PC-3 (cell line): ENCODE results near the gene LENG9. TPM values are rescaled to one million over a fixed set of nuclear protein-coding genes. Genes with fewer than 3 reads are reported as not detected.

Experiments used
- ATAC-seq: fragments of 200-7000 bp; cut with Tn5 transposase; 2 replicates; pipeline ENCODE4 v1.9.1; 2020; ENCODE audit warnings: mild to moderate bottlenecking, moderate library complexity
- BruUV-seq: library from RNA; stranded (reverse); fragments of 400-500 nt; replicated peaks from 2 replicates; lab custom pipeline; 2021; lab: Mats Ljungman, UMichigan
- CTCF ChIA-PET: fragments of 300-600 bp; sonication (Branson Sonifier 250); formaldehyde crosslinking; loops from one replicate; lab custom pipeline; 2022; ENCODE audit warnings: antibody characterized with exemption; lab: Charles Lee
- POLR2A ChIA-PET: fragments of 300-600 bp; sonication (Branson Sonifier 250); formaldehyde crosslinking; loops from one replicate; lab custom pipeline; 2022; ENCODE audit warnings: antibody characterized with exemption; ENCODE audit not compliant: unreplicated experiment; lab: Charles Lee
- DNase-seq: peaks from one replicate; pipeline ENCODE4 v3.0.0-alpha.2; 2015
- H2AFZ ChIP-seq: fragments of 300-600 bp; sonication (generic); 2 replicates; pipeline ENCODE4 v1.6.0; 2016; ENCODE audit warnings: antibody characterized with exemption, low read length
- H3F3A ChIP-seq: fragments of 300-600 bp; sonication (generic); one replicate; pipeline ENCODE4 v1.6.0; 2017; ENCODE audit warnings: antibody characterized with exemption, low read length, control low read depth, mild to moderate bottlenecking; ENCODE audit not compliant: unreplicated experiment
- H3K27ac ChIP-seq: fragments of 300-600 bp; sonication (generic); 2 replicates; pipeline ENCODE4 v1.5.1; 2016; ENCODE audit warnings: mild to moderate bottlenecking, low read length
- H3K27me3 ChIP-seq: fragments of 300-600 bp; sonication (generic); 2 replicates; pipeline ENCODE4 v1.6.1; 2016; ENCODE audit warnings: low read length, mixed read lengths
- H3K36me3 ChIP-seq: fragments of 300-600 bp; sonication (generic); 2 replicates; pipeline ENCODE4 v1.6.1; 2016; ENCODE audit warnings: low read depth, mixed run types, low read length, mixed read lengths
- H3K4me1 ChIP-seq: fragments of 300-600 bp; sonication (generic); 2 replicates; pipeline ENCODE4 v1.5.1; 2016; ENCODE audit warnings: low read length; ENCODE audit not compliant: insufficient read depth
- H3K4me2 ChIP-seq: fragments of 300-600 bp; sonication (generic); 2 replicates; pipeline ENCODE4 v1.6.0; 2016; ENCODE audit warnings: low read length
- H3K4me3 ChIP-seq: fragments of 300-600 bp; sonication (generic); 2 replicates; pipeline ENCODE4 v1.5.1; 2016; ENCODE audit warnings: mild to moderate bottlenecking, low read length, mixed read lengths
- H3K79me2 ChIP-seq: fragments of 300-600 bp; sonication (generic); 2 replicates; pipeline ENCODE4 v1.6.1; 2017; ENCODE audit warnings: low read length, mixed read lengths
- H3K9ac ChIP-seq: fragments of 300-600 bp; sonication (generic); 2 replicates; pipeline ENCODE4 v1.6.0; 2016; ENCODE audit warnings: mild to moderate bottlenecking, low read length
- H3K9me2 ChIP-seq: fragments of 300-600 bp; sonication (generic); replicated peaks from 2 replicates; pipeline ENCODE4 v1.6.1; 2016; ENCODE audit warnings: mixed run types, low read length, mixed read lengths
- H3K9me3 ChIP-seq: fragments of 300-600 bp; sonication (generic); 2 replicates; pipeline ENCODE4 v1.6.1; 2016; ENCODE audit warnings: low read length, mixed read lengths
- H4K20me1 ChIP-seq: fragments of 300-600 bp; sonication (generic); 2 replicates; pipeline ENCODE4 v1.6.1; 2016; ENCODE audit warnings: low read length, mixed read lengths
- EZH2 ChIP-seq: fragments of 300-600 bp; sonication (generic); IDR thresholded peaks from one replicate; pipeline ENCODE4 v1.6.1; 2017; ENCODE audit warnings: antibody characterized with exemption, mild to moderate bottlenecking, low read length; ENCODE audit not compliant: unreplicated experiment
- EZH2phosphoT487 ChIP-seq: fragments of 300-600 bp; sonication (generic); IDR thresholded peaks from 2 replicates; pipeline ENCODE4 v1.6.1; 2018; ENCODE audit warnings: mild to moderate bottlenecking, antibody characterized with exemption, low read length, borderline replicate concordance
- intact Hi-C: fragments of 100-400 bp; cut with micrococcal nuclease; formaldehyde crosslinking; loops from 2 replicates; pipeline ENCODE4 v1.9.0; 2023
- total RNA-seq: library from RNA; depleted of rRNA; stranded (reverse); fragments of >200 nt; gene quantifications from 2 replicates; pipeline ENCODE4 v1.2.3, GENCODE V29; 2014
- TF ChIP-seq, protein P1 (sequence below): fragments of 300-600 bp; sonication (generic); conservative IDR thresholded peaks from 2 replicates; pipeline ENCODE4 v1.5.1; 2017; ENCODE audit warnings: antibody characterized with exemption, low read depth, mild to moderate bottlenecking, low read length

The LENG9 gene
- total RNA-seq, 1 experiment from 2014 or later: 7.1 TPM

DNA sequence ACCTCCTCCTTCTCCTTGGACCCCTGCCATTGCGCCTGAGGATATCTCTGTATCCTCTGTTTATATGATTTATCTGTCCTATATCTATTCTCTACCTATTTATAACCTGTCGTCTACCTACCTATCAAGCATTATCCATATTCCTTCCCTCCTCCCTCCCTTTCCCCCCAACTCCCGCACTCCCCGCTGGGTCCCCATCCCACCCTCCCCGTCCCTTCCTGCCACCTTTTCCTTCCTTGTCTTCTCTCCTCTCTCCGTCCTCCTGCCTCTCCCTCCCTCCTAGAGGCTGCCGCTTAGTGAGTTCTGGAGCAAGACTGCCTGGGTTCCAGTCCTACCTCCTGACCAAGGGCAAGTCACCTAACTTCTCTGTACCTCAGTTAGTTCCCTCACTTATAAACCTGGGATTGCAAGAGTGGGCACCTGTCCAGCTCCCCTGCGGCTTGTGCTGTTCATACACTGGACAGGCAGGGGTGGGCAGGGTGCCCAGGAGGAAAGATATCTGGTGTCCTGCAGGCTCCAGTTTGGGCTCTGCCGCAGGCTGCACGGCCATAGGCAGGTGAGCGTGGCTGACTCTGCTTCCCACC is 32.2 kb downstream of the LENG9 start:
- peak overlapping the region; percentile 89 for H3K27ac ChIP-seq
- no peak for TF ChIP-seq EZH2phosphoT487
- TF ChIP-seq EZH2: no peak
- TF ChIP-seq, protein P1, sequence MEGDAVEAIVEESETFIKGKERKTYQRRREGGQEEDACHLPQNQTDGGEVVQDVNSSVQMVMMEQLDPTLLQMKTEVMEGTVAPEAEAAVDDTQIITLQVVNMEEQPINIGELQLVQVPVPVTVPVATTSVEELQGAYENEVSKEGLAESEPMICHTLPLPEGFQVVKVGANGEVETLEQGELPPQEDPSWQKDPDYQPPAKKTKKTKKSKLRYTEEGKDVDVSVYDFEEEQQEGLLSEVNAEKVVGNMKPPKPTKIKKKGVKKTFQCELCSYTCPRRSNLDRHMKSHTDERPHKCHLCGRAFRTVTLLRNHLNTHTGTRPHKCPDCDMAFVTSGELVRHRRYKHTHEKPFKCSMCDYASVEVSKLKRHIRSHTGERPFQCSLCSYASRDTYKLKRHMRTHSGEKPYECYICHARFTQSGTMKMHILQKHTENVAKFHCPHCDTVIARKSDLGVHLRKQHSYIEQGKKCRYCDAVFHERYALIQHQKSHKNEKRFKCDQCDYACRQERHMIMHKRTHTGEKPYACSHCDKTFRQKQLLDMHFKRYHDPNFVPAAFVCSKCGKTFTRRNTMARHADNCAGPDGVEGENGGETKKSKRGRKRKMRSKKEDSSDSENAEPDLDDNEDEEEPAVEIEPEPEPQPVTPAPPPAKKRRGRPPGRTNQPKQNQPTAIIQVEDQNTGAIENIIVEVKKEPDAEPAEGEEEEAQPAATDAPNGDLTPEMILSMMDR: no peak
- H3K79me2 ChIP-seq: no peaks in the 10 kb centered on the region
- peak; percentile 55 for ATAC-seq
- no peaks in the 10 kb centered on the region for H3K27me3 ChIP-seq
- H2AFZ ChIP-seq: peak overlapping the region; percentile 73; the same call in 1 of the 2 replicates
- BruUV-seq: no TSS peak
- H3K4me2 ChIP-seq: peak overlapping the region; percentile 91
- H3K9me3 ChIP-seq: no peaks in the 10 kb centered on the region
- no peaks in the 10 kb centered on the region for H4K20me1 ChIP-seq
- peak; percentile 96 for DNase-seq
- POLR2A ChIA-PET: interaction anchor here (0.6 kb wide), 1 partner anchor 19 kb away, joined by 8 read pairs; no protein-coding TSS in a partner anchor
- peak overlapping the region; percentile 50 for H3K9ac ChIP-seq
- H3K36me3 ChIP-seq: no peaks in the 10 kb centered on the region
- H3F3A ChIP-seq: no peaks in the 10 kb centered on the region
- intact Hi-C loops: loop anchor here (2.0 kb wide), 1 partner anchor 31 kb away; the partner anchor contains the start of gene LENG9
- CTCF ChIA-PET: interaction anchor here (0.9 to 1.4 kb wide), 2 partner anchors 31 to 46 kb away, joined by 4 to 15 read pairs; no protein-coding TSS in a partner anchor
- H3K4me3 ChIP-seq: peak overlapping the region; percentile 66
- H3K9me2 ChIP-seq: no peaks in the 10 kb centered on the region
- H3K4me1 ChIP-seq: peaks cover 29% of the 10 kb centered on the region

DNA sequence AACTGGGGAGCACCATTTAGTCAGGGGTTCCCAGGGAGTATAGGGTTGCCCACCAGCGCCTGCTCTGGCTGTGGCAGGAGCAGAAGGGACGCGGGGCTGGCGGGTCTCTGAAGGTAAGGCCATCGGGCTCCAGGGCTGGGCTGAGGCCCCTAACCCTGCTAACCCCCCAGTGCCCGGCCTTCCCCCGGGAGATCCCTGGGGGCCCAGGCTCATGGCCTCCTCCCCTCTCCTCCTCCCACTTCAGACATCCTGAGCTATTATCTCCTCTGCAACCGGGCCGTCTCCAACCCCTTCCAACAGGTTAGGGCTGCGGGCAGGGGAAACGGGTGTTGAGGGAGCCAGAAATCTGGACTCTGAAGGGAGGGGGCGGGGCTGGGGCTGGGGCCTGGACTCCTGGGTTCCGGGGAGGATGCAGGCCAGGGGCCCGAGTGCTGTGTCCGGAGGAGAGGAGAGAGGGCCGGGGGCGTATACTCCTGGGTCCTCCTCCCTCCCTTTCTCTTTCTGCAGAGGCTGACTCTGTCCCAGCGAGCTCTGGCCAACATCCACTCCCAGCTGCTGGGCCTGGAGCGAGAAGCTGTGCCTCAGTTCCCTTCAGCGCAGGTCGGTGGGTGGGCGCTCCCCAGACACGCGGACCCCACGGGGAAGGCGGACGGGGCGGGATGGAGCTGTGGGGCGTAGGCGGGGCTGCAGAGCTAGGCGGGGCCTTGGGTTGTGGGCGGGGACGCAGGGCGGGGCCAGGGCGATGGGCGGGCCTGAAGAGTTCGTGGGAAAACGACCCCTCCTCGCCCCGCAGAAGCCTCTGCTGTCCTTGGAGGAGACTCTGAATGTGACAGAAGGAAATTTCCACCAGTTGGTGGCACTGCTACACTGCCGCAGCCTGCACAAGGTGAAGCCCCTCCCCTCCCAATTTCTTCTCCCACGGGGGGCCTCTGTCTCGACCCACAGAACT is 33.0 kb downstream of the LENG9 start:
- H3K4me2 ChIP-seq: peak overlapping the region; percentile 91
- H4K20me1 ChIP-seq: no peaks in the 10 kb centered on the region
- H3K36me3 ChIP-seq: no peaks in the 10 kb centered on the region
- no peaks in the 10 kb centered on the region for H3K79me2 ChIP-seq
- BruUV-seq: no TSS peak
- H3K9me2 ChIP-seq: no peaks in the 10 kb centered on the region
- DNase-seq (peak; percentile 74), ATAC-seq (peak; percentile 55)
- peak overlapping the region; percentile 73 for H2AFZ ChIP-seq
- peak overlapping the region; percentile 89 for H3K27ac ChIP-seq
- intact Hi-C loops: loop anchor here (2.0 kb wide), 1 partner anchor 32 kb away; the partner anchor contains the start of gene LENG9
- H3K9me3 ChIP-seq: no peaks in the 10 kb centered on the region
- peaks cover 34% of the 10 kb centered on the region for H3K4me1 ChIP-seq
- peak overlapping the region; percentile 50; the same call in 1 of the 2 replicates for H3K9ac ChIP-seq
- H3K27me3 ChIP-seq: no peaks in the 10 kb centered on the region
- peak overlapping the region; percentile 66 for H3K4me3 ChIP-seq
- ChIA-PET CTCF (interaction anchor here (0.6 to 1.4 kb wide), 6 partner anchors 31 to 294 kb away, joined by 4 to 15 read pairs (median 6); no protein-coding TSS in a partner anchor), POLR2A (interaction anchor here (0.6 kb wide), 2 partner anchors 17 to 1054 kb away, joined by 4 to 14 read pairs; partner anchors contain the start of gene NAT14)
- no peak for TF ChIP-seq EZH2
- TF ChIP-seq, protein P1: peak; percentile 53
- no peaks in the 10 kb centered on the region for H3F3A ChIP-seq
